ENCODE results near the gene C1GALT1.

DNA sequence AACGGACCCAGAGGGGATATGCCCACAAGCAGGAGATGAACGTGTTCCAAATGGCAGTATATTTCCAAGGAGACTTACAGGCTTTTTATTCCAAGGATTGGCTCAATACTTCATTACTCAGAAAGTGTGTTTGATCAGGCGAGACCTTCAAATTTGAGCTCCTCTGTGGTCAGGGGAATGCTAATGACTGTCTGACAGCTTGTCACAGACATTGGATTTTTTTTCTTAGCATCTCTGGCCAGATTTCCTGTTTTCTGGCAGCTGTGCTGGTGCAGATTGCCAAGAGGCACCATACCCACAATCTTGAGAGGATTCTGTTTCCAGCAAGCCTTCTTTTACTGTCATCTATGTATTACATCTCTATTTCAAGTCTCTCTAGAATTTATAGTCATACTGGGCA is 93.8 kb downstream of the C1GALT1 start:
- TF ChIP-seq EZH2 (IDR thresholded peaks at IDR 0.05) (no peak), POLR2AphosphoS5 (IDR thresholded peaks at IDR 0.05; ENCODE audit: borderline replicate concordance, low read depth, low read length) (no peak)
